Keratinocyte (primary cell): Measurements from ENCODE around the gene PIANP.

ENCODE experiments used
- CTCF ChIP-seq, 3 experiments: IDR thresholded peaks in 1 of 3; conservative IDR thresholded peaks in 1 of 3; optimal IDR thresholded peaks in 1 of 3; 2 replicates in 2 of 3; 3 replicates in 1 of 3; pipeline versions ENCODE3 to v1.5.1; 2011; ENCODE audit warnings: low read length in 3 of 3, mild to moderate bottlenecking in 3 of 3, moderate library complexity in 2 of 3, control low read depth in 1 of 3, inconsistent platforms in 1 of 3; ENCODE audit not compliant: insufficient read depth in 2 of 3; ENCODE audit errors: extremely low read depth in 1 of 3
- EZH2 ChIP-seq: IDR thresholded peaks from one replicate; pipeline ENCODE4 v1.6.1; 2012; ENCODE audit warnings: inconsistent platforms, mild to moderate bottlenecking, low read length, moderate library complexity

DNA sequence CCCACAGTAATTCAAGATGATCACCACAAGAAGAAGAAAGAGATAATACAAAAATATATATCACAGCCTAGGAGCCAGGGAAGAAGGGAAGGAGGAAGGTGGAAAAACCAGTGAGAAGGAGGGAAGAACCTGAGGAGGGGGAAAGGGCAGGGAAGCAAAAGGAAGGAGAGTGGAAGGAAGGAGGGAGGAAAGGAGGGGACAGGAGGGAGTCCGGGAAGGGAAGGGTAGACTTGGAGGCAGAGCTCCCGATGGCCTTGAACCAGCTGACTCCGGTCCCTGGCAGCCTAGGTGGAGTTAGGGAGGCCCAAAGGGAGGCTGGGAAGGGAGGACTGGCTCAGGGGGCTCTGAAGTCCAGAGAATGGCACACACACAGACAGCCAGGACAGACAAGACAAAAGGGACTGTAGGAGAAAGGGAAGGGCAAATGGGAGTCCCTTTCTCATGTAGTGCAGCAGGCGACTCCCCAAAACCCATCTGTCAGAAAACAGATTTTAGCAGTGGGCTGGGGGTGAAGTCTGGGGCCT is 6.7 kb downstream of the PIANP start:
- TF ChIP-seq CTCF (optimal IDR thresholded peaks at IDR 0.05 in 1 of 3, IDR thresholded peaks at IDR 0.05 in 1 of 3, conservative IDR thresholded peaks at IDR 0.05 in 1 of 3; ENCODE audit: extremely low read depth in 1 of 3, insufficient read depth in 2 of 3, low read length in 3 of 3), result no peak
- TF ChIP-seq EZH2, result no peak
